T1000 (cell line): ENCODE measurements around the gene GZMM.

Experiments used
- DNase-seq: peaks from one replicate; lab custom pipeline; 2025; ENCODE audit warnings: mixed read lengths; lab: John Stamatoyannopoulos, UW

The GZMM gene

GRCh38 chr19:566844-567243, 23.0 kb downstream of the GZMM start:
- DNase-seq: no peak

GRCh38 chr19:567296-567900, 23.5 kb downstream of the GZMM start:
- DNase-seq: no peak

- DNase-seq: no peak
Measured at GRCh38 chr19:570251-570686, 26.4 kb downstream of the GZMM start.

DNA sequence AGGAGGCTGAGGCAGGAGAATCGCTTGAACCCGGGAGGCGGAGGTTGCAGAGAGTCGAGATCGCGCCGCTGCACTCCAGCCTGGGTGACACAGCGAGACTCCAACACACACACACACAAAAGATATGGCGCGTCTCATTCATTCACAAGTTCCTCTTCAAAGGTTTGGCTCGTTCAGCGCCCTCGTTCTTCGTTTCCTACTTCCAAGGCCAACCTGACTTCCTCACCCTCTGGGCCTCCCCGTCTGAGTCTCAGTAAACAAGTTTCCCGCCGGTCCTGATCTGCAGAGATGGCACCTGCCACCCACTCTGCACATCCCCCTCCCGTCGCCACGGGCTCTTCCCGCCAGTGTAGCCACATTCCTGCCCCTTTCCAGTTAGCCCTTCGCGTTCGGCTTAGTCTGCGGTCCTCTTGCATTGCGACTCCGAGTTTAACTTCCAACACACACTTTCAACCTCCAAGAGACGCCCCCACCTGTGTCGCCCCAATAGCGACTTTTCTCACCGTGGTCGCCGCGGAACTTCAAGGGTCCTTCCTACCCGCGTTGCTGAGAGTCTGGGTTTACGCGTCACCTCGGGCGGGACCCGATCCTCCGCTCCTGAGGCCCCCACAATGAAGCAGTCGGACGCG, 27.2 kb downstream of the GZMM start:
- no peak for DNase-seq

DNA sequence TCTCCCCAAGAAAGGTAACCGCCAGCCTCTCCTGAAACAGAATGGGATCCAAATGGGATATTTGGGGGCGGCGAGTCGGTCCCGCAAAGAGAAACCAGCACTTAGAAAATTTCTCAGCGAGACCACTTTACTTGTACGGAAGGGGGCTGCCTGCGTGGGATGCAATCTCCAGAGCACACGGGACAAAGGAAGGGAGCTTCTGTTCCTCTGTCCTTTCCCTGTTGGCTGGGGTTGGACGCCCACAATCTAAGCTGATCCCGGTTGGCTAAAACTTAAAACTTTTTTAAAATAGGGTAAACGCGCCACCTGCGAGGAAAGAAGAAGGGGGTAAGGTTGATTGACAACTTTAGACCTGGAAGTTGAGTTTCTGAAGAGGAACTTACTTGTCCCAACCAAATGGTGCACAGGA, 27.7 kb downstream of the GZMM start:
- DNase-seq: no peak

DNA sequence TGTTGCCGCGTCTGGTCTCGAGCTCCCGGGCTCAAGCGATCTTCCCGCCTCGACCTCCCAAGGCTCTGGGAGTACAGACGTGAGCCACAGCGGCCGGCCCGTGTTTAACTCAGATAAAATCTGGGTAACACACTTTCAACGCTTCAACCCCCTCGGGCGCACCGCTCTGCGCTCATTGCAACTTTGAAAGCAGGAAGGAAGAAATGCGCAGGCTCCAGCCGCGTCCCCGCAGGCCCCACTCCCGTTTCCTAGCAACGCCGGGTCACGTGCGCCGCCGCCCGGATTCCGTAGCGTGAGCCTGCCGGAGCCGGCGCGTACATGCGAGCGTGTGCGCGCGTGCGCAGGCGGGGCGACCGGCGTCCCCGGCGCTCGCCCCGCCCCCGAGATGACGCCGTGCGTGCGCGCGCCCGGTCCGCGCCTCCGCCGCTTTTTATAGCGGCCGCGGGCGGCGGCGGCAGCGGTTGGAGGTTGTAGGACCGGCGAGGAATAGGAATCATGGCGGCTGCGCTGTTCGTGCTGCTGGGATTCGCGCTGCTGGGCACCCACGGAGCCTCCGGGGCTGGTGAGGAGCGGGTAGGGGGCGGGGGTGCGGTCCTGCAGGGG, 28.4 kb downstream of the GZMM start, which contains the start of gene BSG:
BSG (plus strand) TSS at position 457 of the 603 bp plus-strand sequence; CDS start at position 496, 39 bp downstream.
- DNase-seq: peak; percentile 99

DNA sequence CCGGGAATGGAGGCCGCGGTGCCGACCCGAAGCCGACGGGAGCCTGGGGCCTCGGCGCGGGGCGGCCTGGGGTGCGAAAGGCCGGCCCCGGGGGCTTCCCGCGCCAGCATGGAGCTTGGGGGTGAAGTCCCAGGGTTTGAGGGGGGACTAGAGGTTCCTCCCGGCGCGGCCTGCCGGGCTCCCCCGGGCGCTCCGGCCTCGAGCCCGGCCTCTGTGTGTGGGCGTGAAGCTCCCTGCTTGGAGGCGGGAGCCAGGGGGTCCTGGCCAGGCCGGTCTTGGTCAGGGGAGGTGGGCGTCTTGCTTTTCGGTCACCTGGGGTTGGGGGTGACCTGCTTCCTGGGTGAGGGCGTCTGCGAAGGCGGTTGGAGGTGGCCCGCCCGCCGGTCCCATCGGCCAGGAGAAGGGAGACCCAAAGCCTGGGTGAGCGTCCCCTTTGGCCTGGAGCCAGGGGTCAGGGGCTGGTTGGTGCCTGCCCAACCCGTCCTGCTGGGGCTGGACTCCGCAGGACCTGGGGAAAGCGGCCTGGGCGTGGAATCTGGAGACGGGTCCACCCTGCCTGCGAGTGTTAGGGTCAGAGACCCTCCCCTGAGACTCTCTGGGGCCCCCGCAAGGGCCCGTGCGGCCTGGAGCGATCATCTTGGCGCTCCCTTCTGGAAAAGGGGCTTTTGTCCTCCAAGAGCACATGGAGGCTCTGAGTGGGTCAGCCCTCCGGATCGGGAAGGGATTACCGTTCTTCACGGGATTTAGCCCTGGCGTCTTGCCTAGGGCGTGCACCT, 29.1 kb downstream of the GZMM start:
- DNase-seq: peak; percentile 53

- DNase-seq: no peak
Measured at GRCh38 chr19:573519-573825, 29.6 kb downstream of the GZMM start.

DNA sequence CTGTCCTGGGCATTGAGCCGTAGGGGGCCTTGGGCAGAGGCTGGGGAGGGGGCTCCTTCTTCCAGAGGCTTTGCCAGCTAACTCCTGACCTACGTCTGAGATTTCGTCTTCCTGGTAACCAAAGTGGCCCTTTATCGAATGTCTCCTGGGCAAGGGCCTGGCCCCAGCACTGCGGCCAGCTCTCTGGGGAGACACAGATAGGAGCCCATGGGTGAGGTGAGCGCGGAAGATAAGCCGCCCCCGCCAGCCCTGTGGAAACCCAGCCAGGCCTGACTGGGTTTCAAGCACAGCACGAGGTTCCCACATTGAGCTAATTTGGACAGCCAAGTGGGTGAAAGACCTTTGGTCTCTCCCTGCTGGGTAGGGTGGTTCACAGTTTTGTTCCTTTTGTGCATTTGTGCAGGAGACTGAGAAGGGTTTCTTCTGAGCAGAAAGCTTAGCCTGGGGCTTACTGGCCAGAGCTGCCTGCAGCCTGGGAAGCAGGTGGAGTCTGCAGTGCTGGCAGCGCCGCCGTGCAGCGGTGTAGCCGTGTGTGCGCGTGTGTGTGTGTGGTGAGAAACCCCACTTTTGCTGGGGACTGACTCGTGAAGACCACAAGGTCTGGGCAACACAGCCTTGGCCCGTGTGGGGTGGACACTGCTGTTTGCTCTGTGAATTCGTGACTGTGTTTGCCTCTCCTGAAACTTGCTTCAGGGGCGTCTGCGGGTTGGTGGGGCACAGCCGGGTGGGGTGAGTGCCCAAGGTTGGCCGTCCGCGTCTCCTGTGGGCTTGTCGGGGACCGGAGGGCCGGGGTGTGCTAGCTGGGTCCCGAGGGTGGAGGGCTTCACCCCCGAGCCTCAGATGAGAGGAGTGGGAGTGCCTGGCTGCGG, 31.0 kb downstream of the GZMM start:
- DNase-seq: no peak

DNA sequence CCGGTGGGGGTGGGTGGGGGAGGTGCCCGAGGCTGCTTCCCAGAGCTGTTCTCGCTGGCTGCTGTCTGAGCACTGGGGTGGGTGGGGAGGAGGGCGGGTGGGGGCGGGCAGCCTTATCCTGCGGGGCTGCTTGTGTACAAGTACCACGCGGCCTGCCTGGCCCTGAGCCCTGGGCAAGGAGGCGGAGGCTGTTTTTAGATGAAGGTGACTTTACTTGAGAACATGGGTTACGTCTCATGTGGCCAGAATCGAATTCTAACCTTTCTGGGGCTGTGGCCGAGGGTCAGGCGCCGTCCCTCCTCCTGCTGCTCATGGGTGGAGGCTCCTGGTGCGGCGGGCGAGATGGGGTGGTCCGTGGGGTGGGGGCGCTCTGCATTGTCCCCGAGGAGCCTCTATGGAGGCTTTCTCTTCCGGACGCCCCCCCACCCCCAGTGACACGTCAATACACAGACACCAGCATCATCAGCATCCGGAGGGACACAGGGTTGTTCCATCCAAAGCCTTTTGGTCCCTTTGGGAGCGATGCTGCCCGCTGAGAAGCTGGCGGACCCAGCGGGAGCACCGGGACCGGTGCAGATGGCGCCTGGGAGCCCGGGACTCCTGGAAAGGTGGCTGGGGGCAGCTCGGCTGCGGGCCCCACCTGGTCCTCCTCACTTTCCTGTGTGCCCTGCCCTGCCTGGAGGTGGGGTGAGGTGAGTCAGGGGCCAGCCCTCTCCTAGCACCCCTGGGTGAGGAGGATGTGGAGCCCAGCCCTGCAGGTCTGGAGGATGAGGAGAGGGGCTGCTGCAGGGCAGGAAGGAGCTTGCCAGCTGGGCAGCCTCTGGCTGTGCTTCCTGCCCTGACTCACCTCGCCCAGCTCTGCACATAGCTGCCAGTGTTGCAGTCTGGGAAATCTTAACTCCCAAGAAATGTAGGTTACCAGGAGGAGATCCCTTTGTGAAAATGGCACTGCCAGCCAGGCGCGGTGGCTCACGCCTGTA, 32.0 kb downstream of the GZMM start:
- peak; percentile 27 for DNase-seq

- no peak for DNase-seq
Measured at GRCh38 chr19:576768-577438, 33.0 kb downstream of the GZMM start.

DNA sequence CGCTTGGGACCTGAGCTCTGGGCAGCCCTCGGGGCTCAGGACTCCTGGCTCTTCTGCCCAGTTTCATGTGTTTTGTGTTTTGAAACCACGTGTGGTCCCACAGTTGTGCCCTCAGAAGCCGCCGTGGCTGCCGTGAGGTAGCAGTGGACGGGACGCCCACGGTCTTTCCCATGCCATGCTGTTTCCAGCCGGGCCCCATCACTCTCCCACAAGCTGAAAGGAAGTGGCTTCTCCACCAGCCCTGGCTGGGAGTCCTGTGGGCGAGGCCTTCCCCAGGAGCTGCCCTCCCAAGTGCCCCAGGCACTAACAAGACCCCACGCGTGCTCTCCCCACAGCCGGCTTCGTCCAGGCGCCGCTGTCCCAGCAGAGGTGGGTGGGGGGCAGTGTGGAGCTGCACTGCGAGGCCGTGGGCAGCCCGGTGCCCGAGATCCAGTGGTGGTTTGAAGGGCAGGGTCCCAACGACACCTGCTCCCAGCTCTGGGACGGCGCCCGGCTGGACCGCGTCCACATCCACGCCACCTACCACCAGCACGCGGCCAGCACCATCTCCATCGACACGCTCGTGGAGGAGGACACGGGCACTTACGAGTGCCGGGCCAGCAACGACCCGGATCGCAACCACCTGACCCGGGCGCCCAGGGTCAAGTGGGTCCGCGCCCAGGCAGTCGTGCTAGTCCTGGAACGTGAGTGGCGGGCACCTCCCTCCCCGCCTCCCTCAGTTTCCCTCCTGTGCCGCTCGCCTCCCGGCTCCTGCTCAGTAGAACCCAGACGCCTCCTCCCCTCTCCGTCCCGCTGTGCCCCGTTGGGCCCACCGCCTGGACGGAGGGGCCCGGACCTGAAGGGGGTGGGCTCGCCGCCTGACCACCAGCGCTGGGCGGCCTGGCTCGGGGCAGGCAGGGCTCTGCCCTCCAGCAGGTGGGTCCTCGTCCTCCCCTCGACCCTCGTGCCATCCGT, 33.9 kb downstream of the GZMM start:
- DNase-seq: no peak

GRCh38 chr19:579111-579841, 35.4 kb downstream of the GZMM start:
- DNase-seq: no peak

DNA sequence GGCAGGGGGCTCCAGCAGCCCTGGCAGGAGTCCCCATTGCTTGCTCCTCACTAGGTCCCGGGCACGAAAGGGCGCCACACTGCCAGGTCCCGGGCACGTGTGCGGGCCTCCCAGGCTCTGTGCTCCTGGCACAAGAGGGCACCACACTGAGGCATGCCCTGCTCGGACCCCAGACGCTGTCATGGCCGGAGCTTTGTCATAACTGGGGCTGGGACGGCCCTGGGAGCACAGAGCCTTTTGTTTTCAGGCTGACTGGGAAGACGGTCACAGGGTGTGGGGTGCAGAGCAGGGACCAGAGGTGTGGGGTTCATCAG, 35.9 kb downstream of the GZMM start:
- DNase-seq: no peak

DNA sequence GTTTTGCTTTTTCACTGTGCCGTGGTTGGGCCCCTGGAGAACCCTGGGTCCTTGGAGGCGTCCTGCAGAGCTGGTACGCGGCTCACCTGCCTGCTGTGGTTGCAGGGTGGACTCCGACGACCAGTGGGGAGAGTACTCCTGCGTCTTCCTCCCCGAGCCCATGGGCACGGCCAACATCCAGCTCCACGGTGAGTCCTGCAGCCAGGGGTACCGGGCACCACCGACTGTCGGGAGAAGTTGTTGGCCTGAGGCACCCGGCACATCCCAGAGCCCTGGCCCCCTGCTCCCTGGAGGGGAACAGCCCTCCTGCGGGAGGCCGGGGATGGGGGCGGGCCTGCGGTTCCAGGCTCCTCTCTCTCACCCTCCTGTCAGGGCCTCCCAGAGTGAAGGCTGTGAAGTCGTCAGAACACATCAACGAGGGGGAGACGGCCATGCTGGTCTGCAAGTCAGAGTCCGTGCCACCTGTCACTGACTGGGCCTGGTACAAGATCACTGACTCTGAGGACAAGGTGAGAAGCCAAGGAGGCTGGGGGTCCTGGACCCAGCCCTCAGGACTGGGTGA, 36.5 kb downstream of the GZMM start:
- DNase-seq: no peak

DNA sequence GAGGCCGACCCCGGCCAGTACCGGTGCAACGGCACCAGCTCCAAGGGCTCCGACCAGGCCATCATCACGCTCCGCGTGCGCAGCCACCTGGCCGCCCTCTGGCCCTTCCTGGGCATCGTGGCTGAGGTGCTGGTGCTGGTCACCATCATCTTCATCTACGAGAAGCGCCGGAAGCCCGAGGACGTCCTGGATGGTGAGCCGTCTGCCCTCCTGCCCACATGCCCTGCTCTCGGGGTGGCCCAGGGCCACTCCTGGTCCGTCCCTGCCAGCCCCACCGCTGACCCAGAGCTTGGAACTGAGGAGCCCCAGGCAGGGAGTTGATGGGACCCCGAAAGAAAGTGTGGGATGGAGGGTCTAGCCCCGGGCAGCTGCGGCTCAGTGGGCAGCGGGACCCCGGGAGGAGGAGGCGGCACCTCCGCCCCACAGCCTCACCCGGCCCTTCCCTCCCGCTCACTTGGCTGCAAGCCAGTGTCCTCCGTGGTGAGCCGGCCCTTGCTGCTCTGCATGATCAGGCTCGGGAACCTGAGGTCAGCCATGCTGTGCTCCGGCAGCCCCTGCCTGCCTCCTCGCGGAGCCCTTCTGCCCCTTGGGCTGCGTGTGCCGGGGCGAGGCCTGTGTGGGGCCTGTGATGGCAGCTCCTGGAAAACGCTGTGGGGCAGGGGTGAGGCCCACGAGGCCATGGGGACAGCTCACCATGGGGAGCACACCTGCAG, 37.7 kb downstream of the GZMM start:
- no peak for DNase-seq

DNA sequence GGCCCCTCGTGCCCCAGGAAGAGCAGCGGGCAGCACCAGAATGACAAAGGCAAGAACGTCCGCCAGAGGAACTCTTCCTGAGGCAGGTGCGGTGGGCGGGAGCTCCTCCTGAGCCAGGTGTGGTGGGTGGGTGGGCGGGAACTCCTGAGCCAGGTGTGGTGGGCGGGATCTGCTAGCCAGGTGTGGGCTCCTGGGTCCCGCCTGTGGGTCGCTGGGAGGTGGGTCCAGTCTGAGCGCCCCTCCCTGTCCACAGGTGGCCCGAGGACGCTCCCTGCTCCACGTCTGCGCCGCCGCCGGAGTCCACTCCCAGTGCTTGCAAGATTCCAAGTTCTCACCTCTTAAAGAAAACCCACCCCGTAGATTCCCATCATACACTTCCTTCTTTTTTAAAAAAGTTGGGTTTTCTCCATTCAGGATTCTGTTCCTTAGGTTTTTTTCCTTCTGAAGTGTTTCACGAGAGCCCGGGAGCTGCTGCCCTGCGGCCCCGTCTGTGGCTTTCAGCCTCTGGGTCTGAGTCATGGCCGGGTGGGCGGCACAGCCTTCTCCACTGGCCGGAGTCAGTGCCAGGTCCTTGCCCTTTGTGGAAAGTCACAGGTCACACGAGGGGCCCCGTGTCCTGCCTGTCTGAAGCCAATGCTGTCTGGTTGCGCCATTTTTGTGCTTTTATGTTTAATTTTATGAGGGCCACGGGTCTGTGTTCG, 38.8 kb downstream of the GZMM start:
- peak; percentile 42 for DNase-seq
